ENCODE data around the gene TBC1D8B. TPM values are rescaled to one million over a fixed set of nuclear protein-coding genes. Genes with fewer than 3 reads are reported as not detected.
"Not testable (repeated sequence)": the region's sequence is repeated elsewhere in the genome, so short reads cannot be mapped to it uniquely, and the experiment has no call there.

Gene TBC1D8B
- total and polyA plus RNA-seq, 2 of the 8 experiments (the other 6 are each of a cell fraction or from before 2014, with no cell fraction given), result 0.91 to 8.4 TPM

GRCh38 chrX:106814093-106814492 lies 11.6 kb downstream of the TBC1D8B start:
- H3K79me1 ChIP-seq (ENCODE audit: low read depth, low read length); H3K4me1 ChIP-seq (replicated peaks in 1 of 4; ENCODE audit: control insufficient read depth in 3 of 4, insufficient read depth in 4 of 4, low read length in 3 of 4); H4K91ac ChIP-seq (replicated peaks; ENCODE audit: insufficient read length, low read length); H3K4me2 ChIP-seq (ENCODE audit: insufficient read depth in 1 of 2, low read depth in 2 of 2, low read length in 2 of 2); H3K14ac ChIP-seq (ENCODE audit: insufficient read length); FAIRE-seq; H3K4ac ChIP-seq (replicated peaks; ENCODE audit: insufficient read length, low read depth, low read length); H3K4me3 ChIP-seq (ENCODE audit: extremely low read depth in 1 of 4, insufficient read depth in 2 of 4, low read depth in 3 of 4, low read length in 4 of 4); H3K9me3 ChIP-seq (ENCODE audit: insufficient read depth in 2 of 2, low read depth in 1 of 2, low read length in 1 of 2); H3K18ac ChIP-seq (ENCODE audit: extremely low read depth, low read length); H2BK20ac ChIP-seq (ENCODE audit: low read length); H2BK15ac ChIP-seq (ENCODE audit: low read length); H3K23me2 ChIP-seq (ENCODE audit: low read depth, low read length); H3K9ac ChIP-seq (replicated peaks in 1 of 4; ENCODE audit: extremely low read depth in 1 of 4, low read depth in 3 of 4, low read length in 3 of 4); H3K36me3 ChIP-seq (ENCODE audit: control insufficient read depth in 2 of 4, insufficient read depth in 4 of 4, low read length in 3 of 4); H2BK12ac ChIP-seq (ENCODE audit: low read depth, low read length); POLR2A ChIA-PET (ENCODE audit: partially characterized antibody); H3K27ac ChIP-seq (ENCODE audit: low read depth, low read length); CTCF ChIA-PET (ENCODE audit: partially characterized antibody); H3K23ac ChIP-seq (ENCODE audit: insufficient read length); H3K56ac ChIP-seq (replicated peaks; ENCODE audit: insufficient read length, low read depth, low read length); DNase-seq (ENCODE audit: low read depth in 1 of 2, low spot score in 2 of 2); H2BK5ac ChIP-seq (ENCODE audit: low read depth, low read length); H2BK120ac ChIP-seq (replicated peaks; ENCODE audit: low read depth, low read length); H4K5ac ChIP-seq (ENCODE audit: insufficient read length, low read depth, low read length); H4K8ac ChIP-seq (ENCODE audit: extremely low read depth, insufficient read depth, low read length); H2AFZ ChIP-seq (ENCODE audit: low read length); H2AK5ac ChIP-seq (ENCODE audit: low read depth, low read length); H3K79me2 ChIP-seq (ENCODE audit: control insufficient read depth in 1 of 2, insufficient read depth in 2 of 2, low read length in 2 of 2); H3K27me3 ChIP-seq (replicated peaks in 1 of 4; ENCODE audit: control insufficient read depth in 3 of 4, extremely low read depth in 1 of 4, insufficient read depth in 3 of 4, low read length in 3 of 4); H4K20me1 ChIP-seq (replicated peaks in 1 of 2; ENCODE audit: control insufficient read depth in 1 of 2, insufficient read depth in 2 of 2, low read length in 2 of 2): not testable (repeated sequence)
- 92% methylated on average over 3 of the region's 3 CpGs; no CpG with 5 or more reads in 1 of the 2 experiments for WGBS, 2 experiments (ENCODE audit: extremely low coverage in 1 of 2, insufficient coverage in 1 of 2, insufficient read length in 1 of 2, insufficient replicate concordance in 2 of 2, low coverage in 1 of 2, low lambda C conversion rate in 2 of 2, missing lambda C conversion rate in 1 of 2)

Measured in H1 (cell line).